Mammary epithelial cell (primary cell): ENCODE data around the gene GTF2E1.

Experiments used
- EZH2 ChIP-seq: IDR thresholded peaks from 2 replicates; pipeline ENCODE4 v1.6.1; 2012; ENCODE audit warnings: low read length, inconsistent platforms, borderline replicate concordance
- TF ChIP-seq, protein P1 (sequence below), 2 donors: IDR thresholded peaks in 1 of 2; conservative IDR thresholded peaks in 1 of 2; 2 replicates each; pipeline ENCODE4 v1.5.1; 2011 to 2012; ENCODE audit warnings: inconsistent platforms in 2 of 2, low read length in 2 of 2, mild to moderate bottlenecking in 2 of 2, control low read depth in 1 of 2, low read depth in 1 of 2; ENCODE audit not compliant: insufficient read depth in 1 of 2; ENCODE audit errors: extremely low read depth in 1 of 2

DNA sequence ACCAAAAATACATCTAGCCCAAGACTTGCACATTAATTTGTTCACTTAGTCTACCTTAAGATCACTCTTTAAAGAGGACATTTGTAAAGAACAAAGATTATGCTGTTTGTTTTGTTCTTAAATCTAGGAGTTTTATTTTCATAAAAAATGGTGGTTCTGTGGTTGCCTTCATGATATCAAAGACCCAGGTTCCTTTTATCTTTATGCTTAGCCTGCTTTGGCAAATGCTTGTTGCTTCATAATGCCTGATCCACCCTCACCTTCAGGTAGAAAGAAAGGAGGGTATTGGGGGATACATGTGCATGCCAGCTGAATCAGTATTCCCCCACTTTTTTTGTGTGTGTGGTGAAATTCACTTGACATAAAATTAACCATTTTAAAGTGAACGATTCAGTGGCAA is 48.5 kb downstream of the GTF2E1 start:
- TF ChIP-seq, protein P1, sequence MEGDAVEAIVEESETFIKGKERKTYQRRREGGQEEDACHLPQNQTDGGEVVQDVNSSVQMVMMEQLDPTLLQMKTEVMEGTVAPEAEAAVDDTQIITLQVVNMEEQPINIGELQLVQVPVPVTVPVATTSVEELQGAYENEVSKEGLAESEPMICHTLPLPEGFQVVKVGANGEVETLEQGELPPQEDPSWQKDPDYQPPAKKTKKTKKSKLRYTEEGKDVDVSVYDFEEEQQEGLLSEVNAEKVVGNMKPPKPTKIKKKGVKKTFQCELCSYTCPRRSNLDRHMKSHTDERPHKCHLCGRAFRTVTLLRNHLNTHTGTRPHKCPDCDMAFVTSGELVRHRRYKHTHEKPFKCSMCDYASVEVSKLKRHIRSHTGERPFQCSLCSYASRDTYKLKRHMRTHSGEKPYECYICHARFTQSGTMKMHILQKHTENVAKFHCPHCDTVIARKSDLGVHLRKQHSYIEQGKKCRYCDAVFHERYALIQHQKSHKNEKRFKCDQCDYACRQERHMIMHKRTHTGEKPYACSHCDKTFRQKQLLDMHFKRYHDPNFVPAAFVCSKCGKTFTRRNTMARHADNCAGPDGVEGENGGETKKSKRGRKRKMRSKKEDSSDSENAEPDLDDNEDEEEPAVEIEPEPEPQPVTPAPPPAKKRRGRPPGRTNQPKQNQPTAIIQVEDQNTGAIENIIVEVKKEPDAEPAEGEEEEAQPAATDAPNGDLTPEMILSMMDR (conservative IDR thresholded peaks at IDR 0.05 in 1 of 2, IDR thresholded peaks at IDR 0.05 in 1 of 2; ENCODE audit: extremely low read depth in 1 of 2, insufficient read depth in 1 of 2, low read depth in 1 of 2, low read length in 2 of 2): no peak
- no peak for TF ChIP-seq EZH2
